Calu3 (cell line): ENCODE results near the gene PYCARD. TPM values are rescaled to one million over a fixed set of nuclear protein-coding genes. Genes with fewer than 3 reads are reported as not detected.

Source experiments
- BruUV-seq: library from RNA; stranded (reverse); fragments of 400-500 nt; replicated peaks from 2 replicates; lab custom pipeline; 2021; lab: Mats Ljungman, UMichigan
- CTCF ChIA-PET: fragments of 300-600 bp; sonication (Branson Sonifier 250); formaldehyde crosslinking; loops from one replicate; lab custom pipeline; 2022; ENCODE audit warnings: antibody characterized with exemption; lab: Charles Lee
- DNase-seq: peaks from one replicate; pipeline ENCODE4 v3.0.0; 2022
- H3K27ac Mint-ChIP-seq: one replicate; pipeline ENCODE4 v1.8.0; 2022; ENCODE audit warnings: mixed read lengths; ENCODE audit not compliant: unreplicated experiment
- H3K27me3 Mint-ChIP-seq: one replicate; pipeline ENCODE4 v1.8.0; 2022; ENCODE audit warnings: mixed read lengths; ENCODE audit not compliant: unreplicated experiment
- H3K36me3 Mint-ChIP-seq: one replicate; pipeline ENCODE4 v1.8.0; 2022; ENCODE audit warnings: mild to moderate bottlenecking, moderate library complexity, mixed read lengths; ENCODE audit not compliant: insufficient read depth, unreplicated experiment
- H3K4me1 Mint-ChIP-seq: one replicate; pipeline ENCODE4 v1.8.0; 2022; ENCODE audit warnings: mild to moderate bottlenecking, low read depth, mixed read lengths; ENCODE audit not compliant: unreplicated experiment
- H3K4me3 Mint-ChIP-seq: one replicate; pipeline ENCODE4 v1.8.0; 2022; ENCODE audit warnings: mild to moderate bottlenecking, low read depth, moderate library complexity, mixed read lengths; ENCODE audit not compliant: unreplicated experiment
- H3K9me3 Mint-ChIP-seq: one replicate; pipeline ENCODE4 v1.8.0; 2022; ENCODE audit warnings: low read depth, mixed read lengths; ENCODE audit not compliant: unreplicated experiment
- CTCF ChIP-seq: fragments of 200-600 bp; IDR thresholded peaks from one replicate; pipeline ENCODE4 v1.8.0; 2022; ENCODE audit warnings: antibody characterized with exemption; ENCODE audit not compliant: unreplicated experiment
- intact Hi-C: fragments of 100-400 bp; cut with micrococcal nuclease; formaldehyde crosslinking; loops from one replicate; pipeline ENCODE4 v1.10.0; 2022; ENCODE audit not compliant: unreplicated experiment
- total RNA-seq: library from RNA; stranded (reverse); gene quantifications from 2 replicates; pipeline ENCODE4 v1.2.3, GENCODE V29; 2022

PYCARD gene
- total RNA-seq, 1 experiment from 2014 or later: 24.3 TPM

- peaks cover 8% of the 10 kb centered on the region for H3K4me1 Mint-ChIP-seq
- DNase-seq: no peak
- intact Hi-C loops: no loop called here
- BruUV-seq: no TSS peak
- H3K27me3 Mint-ChIP-seq: no peaks in the 10 kb centered on the region
- H3K4me3 Mint-ChIP-seq: no peak overlapping the region
- CTCF ChIA-PET: interaction anchor here (0.7 to 0.8 kb wide), 2 partner anchors 29 to 197 kb away, joined by 3 to 6 read pairs; no protein-coding TSS in a partner anchor
- no peaks in the 10 kb centered on the region for H3K9me3 Mint-ChIP-seq
- H3K36me3 Mint-ChIP-seq: no peaks in the 10 kb centered on the region
- no peak for TF ChIP-seq CTCF
- no peak overlapping the region for H3K27ac Mint-ChIP-seq
These were observed 33.7 kb downstream of the PYCARD start for GRCh38 chr16:31168848-31169247.

- Mint-ChIP-seq H3K4me1 (peaks cover 8% of the 10 kb centered on the region), H3K4me3 (no peak overlapping the region), H3K27ac (no peak overlapping the region), H3K9me3 (no peaks in the 10 kb centered on the region), H3K27me3 (no peaks in the 10 kb centered on the region), H3K36me3 (no peaks in the 10 kb centered on the region)
- no peak for TF ChIP-seq CTCF
- intact Hi-C loops: no loop called here
- DNase-seq: no peak
- BruUV-seq: no TSS peak
- CTCF ChIA-PET: interaction anchor here (0.6 kb wide), 1 partner anchor 22 kb away, joined by 4 read pairs; no protein-coding TSS in a partner anchor
These were observed 35.2 kb downstream of the PYCARD start for GRCh38 chr16:31167315-31167714.

- H3K4me3 Mint-ChIP-seq: no peak overlapping the region
- H3K4me1 Mint-ChIP-seq: no peaks in the 10 kb centered on the region
- intact Hi-C loops: loop anchor here (5.0 kb wide), 1 partner anchor 170 kb away; the partner anchor contains the start of gene HSD3B7
- H3K27ac Mint-ChIP-seq: no peak overlapping the region
- BruUV-seq: no TSS peak
- CTCF ChIA-PET: interaction anchor here (0.7 to 1.5 kb wide), 3 partner anchors 15 to 44 kb away, joined by 3 to 4 read pairs (median 4); partner anchors contain the start of gene KAT8
- H3K9me3 Mint-ChIP-seq: no peaks in the 10 kb centered on the region
- DNase-seq: no peak
- H3K27me3 Mint-ChIP-seq: no peaks in the 10 kb centered on the region
- no peak for TF ChIP-seq CTCF
- no peaks in the 10 kb centered on the region for H3K36me3 Mint-ChIP-seq
These were observed 45.4 kb downstream of the PYCARD start for GRCh38 chr16:31157136-31157535.

Other genes with a start within 250 kb of the PYCARD start
- 28.8 and 30.5 TPM in 2 replicates for gene SETD1A, start 245.0 kb downstream of the PYCARD start, total RNA-seq
- gene HSD3B7, start 217.6 kb downstream of the PYCARD start, total RNA-seq: 25.3 and 29.2 TPM in 2 replicates
- gene STX1B, start 192.1 kb downstream of the PYCARD start, total RNA-seq: 0.61 and 1.3 TPM in 2 replicates
- 100 and 104 TPM in 2 replicates for gene STX4, start 169.2 kb downstream of the PYCARD start, total RNA-seq
- gene ZNF668, start 128.5 kb downstream of the PYCARD start, total RNA-seq: 12.5 and 13.0 TPM in 2 replicates
- gene ZNF646, start 128.3 kb downstream of the PYCARD start, total RNA-seq: 34.4 and 34.9 TPM in 2 replicates
- 4.6 and 7.0 TPM in 2 replicates for gene PRSS53, start 113.8 kb downstream of the PYCARD start, total RNA-seq
- 80.1 and 86.8 TPM in 2 replicates for gene VKORC1, start 108.0 kb downstream of the PYCARD start, total RNA-seq
- 49.3 and 52.0 TPM in 2 replicates for gene BCKDK, start 94.4 kb downstream of the PYCARD start, total RNA-seq
- 66.6 and 69.9 TPM in 2 replicates for gene KAT8, start 85.1 kb downstream of the PYCARD start, total RNA-seq
- 108 and 138 TPM in 2 replicates for gene PRSS8, start 67.0 kb downstream of the PYCARD start, total RNA-seq
- gene PRSS36, start 52.7 kb downstream of the PYCARD start, total RNA-seq: 1.6 TPM in 2 replicates
- 550 and 629 TPM in 2 replicates for gene FUS, start 22.6 kb downstream of the PYCARD start, total RNA-seq
- gene TRIM72, start 11.4 kb upstream of the PYCARD start, total RNA-seq: not detected in 2 replicates
- gene PYDC1, start 14.4 kb upstream of the PYCARD start, total RNA-seq: not detected in 2 replicates
- 2.1 and 3.1 TPM in 2 replicates for gene ITGAM, start 57.2 kb upstream of the PYCARD start, total RNA-seq
- 1.6 and 3.9 TPM in 2 replicates for gene ITGAX, start 152.4 kb upstream of the PYCARD start, total RNA-seq
- gene ITGAD, start 190.6 kb upstream of the PYCARD start, total RNA-seq: not detected in 2 replicates
- not detected in 2 replicates for gene COX6A2, start 225.6 kb upstream of the PYCARD start, total RNA-seq
- gene ZNF843, start 240.0 kb upstream of the PYCARD start, total RNA-seq: 0.17 TPM in 1 of 2 replicates, not detected in the other